HT1080 (cell line): ENCODE measurements around the gene C1GALT1C1L. TPM values are rescaled to one million over a fixed set of nuclear protein-coding genes. Genes with fewer than 3 reads are reported as not detected.
"Not testable (repeated sequence)": the region's sequence is repeated elsewhere in the genome, so short reads cannot be mapped to it uniquely, and the experiment has no call there.

Experiments
- DNase-seq: peaks from one replicate; pipeline ENCODE4 v3.0.0-alpha.2; 2015; ENCODE audit warnings: low read depth
- polyA plus RNA-seq, 2 experiments: library from polyadenylated mRNA; depleted of rRNA; stranded (reverse); fragments of >200 nt; gene quantifications; 2 replicates each; pipeline ENCODE4 v1.2.3, GENCODE V29; 2015
- total RNA-seq: library from RNA; depleted of rRNA; stranded (reverse); fragments of >200 nt; shearing (Covaris generic); gene quantifications from 2 replicates; pipeline ENCODE4 v1.2.3, GENCODE V29; 2014; rRNA removed

The C1GALT1C1L gene
- 0.87 and 1.7 TPM in 2 replicates for total RNA-seq
- polyA plus RNA-seq (2015; cell fraction: cytosol; rRNA removed): 0.79 and 2.0 TPM in 2 replicates
- polyA plus RNA-seq (2015; cell fraction: nucleus; rRNA removed): 0.92 and 1.2 TPM in 2 replicates

DNA sequence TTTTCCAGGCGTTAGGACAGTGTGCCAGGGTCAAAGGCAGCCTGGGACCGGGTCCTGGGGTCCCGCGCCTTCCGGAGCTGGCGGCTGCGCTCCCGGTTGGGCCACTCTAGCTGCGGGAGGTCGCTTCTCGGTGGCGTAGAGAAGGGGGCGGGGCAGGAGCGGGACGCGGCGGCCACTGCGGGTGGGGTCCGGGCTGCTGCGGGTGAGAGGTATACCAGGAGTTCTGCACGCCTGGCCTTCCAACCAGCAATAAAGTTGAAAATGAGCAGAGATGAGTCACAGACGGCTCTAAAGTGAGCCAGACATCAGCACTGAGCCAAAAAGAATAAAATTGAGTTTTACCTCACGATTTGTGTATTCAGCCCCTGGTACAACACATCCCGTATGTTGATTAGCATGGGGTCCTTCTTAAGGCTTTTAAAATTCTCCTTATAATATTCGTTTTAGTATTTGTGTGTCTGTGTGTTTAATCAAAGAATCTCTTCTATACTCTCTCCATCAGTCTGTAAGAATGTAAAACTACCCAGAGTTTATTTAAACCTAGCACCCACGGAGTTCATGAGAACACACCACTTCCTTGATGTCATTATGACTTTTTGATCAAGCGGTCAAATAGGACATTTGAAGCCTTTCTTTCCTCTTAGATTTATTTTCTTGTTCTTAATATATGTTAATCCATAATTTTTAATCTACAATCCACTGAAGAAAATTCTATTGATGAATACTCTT, at the start of gene C1GALT1C1L:
Gene C1GALT1C1L (minus strand): TSS at position 108 of the 729 bp plus-strand sequence. CDS start 107 bp downstream, at position 1.
- DNase-seq: peak; percentile 64

DNA sequence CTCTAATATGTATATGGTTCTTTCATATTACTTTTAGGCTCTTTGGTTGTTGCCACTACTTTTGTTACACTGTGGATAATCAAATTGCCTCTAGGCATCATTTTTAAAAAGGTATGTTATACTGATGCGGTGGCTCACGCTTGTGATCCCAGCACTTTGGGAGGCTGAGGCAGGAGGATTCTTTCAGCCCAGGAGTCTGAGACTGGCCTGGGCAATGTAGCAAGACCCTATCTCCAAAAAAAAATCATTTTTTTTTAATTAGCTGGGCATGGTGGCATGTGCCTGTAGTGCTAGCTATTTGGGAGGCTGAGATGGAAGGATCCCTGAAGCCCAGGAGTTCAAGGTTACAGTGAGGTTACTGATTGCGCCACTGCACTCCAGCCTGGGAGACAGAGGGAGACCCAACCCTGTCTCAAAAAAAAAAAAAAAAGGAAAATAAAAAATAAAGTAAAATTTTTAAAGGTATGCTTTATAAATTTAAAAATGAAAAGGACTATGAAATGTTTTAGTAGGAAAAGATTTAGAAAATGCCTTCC, 49.5 kb upstream of the C1GALT1C1L start:
- DNase-seq: no peak

DNA sequence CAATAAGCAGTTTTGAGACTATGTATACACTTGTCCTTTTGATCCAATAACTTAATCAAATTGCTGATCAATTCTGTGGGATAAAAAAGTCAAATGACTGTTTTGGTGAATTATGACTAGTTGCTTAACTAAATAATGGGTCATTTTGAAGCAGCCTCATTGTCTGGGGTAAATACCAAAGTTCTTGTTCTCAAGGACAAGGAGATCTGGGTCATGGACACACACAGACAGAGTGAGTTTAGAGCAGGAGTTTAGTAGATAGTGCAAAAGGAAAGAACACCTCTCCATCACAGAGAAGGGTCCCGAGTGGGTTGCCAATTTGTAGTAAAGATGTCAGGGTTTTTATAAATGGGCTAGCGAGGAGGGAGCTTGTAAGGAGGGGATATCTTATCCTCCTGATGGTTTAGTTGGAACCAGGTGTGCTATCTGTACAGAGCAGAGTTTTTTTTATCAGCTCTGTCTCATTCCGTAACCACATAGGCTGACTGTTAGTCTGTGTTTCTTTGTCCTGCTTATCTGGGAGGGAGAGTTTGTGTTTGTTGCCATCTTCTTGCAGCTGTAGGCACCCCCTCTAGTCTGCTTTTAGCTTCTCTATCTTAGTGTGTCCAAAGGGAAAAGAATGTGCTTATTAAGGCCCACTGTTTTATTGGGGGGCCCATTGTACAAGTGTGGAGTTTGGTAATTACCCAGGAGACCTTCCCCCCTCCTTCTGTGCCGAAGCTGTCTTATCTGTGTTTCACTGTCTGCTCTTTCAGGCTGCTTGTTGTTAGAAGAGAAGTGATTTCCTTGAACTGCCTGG, 48.7 kb upstream of the C1GALT1C1L start:
- DNase-seq: no peak

DNA sequence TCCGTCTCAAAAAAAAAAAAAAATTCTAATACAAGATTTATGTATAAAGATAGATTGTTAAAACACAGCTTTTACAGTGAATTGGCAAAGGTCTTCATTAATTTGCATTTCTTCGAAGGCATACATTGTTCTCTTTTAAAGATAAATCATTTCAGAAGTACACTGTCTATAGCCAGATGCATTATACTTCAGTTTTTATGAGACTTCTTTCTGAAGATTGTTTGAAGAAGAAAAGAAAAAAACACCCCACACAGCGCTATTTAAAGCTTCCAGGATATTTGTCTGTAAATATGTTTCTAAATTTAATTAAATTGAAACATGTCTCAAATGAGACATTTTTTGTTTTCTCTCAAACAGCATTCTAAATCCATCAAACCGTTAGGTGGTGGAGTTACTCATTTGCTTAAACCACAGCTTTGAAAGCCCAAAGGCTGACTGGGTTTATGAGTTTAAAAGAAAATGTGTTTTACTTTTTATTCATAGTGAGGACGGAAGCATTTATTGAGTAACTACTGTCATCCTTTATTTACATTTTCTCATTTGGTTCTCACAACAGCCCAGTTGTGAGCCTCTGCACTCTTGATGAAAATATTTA, 42.4 kb upstream of the C1GALT1C1L start:
- DNase-seq: no peak

DNA sequence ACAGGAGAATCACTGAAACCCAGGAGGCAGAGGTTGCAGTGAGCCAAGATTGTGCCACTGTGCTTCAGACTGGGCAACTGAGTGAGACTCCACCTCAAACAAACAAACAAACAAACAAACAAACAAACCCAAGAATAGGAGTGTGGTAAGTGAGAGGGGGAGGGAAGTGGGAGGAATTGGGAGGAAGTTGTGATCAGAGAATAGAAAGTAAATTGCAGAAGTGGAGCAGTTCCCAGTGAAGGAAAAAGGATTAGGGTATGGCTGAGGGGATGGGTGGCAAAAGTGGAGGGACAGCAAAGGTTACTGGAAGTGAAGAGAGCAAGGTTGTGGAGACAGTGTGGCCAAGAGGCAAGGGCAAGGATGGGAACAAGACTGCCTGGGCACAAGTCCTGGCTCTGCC, 41.1 kb upstream of the C1GALT1C1L start:
- DNase-seq: no peak

DNA sequence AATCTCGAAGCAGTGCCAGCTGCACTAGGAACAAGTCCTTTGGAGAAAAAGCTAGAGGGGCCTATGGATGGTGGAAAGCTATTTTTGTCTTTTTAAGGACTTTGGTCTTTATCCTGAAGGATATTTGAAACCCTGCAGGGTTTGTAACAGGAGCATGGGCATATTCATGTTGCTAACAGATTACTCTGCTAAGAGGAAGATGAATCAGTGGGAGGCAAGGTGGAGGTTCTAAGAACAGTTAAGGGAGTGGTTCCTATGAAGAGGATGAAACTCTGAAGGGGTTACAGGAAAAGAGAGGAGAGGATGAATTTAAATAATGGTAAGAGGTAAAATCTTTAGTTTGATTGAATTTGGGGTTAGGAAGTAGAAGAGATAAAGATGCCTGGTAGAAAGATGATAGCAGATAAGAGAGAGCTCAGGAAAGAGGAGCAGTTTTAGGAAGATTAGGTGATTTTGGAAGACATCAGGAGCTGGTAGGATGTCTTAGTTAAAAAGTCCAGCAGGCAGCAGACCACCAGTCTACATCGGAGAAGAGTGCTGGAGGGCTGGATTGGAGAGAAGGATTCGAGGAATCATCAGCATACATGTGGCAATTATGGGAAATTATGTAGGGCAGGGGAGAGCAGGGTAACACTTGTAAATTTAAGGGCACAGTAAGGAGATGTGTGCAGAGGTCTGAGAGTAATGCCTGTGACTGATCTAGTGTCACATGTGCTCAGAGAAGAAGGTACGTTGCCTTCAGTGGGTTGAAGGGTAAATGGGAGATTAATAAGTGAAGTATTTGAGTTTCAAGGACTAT, 39.3 kb upstream of the C1GALT1C1L start:
- DNase-seq: peak; percentile 13

DNA sequence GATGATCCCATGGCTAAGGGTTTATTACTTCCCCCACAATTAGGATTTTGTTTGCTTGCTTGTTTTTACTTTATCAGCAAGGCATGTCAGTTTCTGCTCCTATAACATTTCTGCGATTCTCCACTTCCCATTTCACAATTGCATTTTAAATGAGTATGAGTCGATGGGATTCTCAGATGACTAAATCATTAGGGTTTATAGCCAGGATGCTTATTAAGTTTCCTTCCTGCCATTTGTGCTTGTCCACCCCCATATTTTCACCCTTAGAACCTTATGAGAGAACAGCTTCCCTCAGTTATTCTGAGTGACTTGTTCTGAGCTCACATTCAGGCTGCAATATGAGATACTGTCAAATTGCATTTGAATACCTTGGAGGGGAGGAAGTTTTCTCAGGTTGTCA, 37.9 kb upstream of the C1GALT1C1L start:
- peak; percentile 29 for DNase-seq

DNA sequence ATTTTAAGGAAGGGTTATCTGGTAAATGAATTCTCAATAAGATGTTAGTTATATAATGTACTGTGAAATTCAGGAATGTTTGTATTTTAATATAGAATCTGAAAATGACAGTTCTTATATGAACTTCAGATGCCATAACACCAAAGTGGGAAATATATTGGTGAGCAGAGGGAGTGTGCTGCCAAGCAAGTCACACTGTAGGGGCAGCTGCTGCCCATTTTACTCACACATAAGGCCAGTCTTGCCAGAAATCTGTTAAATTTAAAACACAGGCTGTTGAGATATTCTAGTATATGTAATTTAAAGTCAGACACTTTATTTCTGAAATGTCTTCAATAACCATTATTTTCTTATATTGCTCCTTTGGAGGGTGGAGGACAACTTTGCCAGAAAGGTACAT, 34.6 kb upstream of the C1GALT1C1L start:
- DNase-seq: no peak

DNA sequence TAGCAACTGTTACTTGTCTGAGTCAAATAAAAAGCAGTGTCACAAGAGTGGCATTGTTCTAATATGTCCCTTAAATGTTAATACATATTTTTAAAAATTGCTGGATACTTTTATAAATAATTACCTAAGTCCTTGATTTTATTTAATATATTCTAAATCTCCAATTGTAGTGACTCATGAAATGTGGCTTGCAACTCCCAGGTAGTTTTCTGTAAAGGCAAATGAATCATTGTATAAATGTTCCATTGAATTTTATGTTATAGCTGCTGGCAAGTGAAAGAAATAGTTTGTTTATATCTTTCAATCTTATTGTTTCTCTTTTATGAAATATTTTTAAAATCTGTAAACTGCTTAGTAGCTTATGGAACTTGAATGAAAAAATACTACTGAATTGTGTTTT, 32.7 kb upstream of the C1GALT1C1L start:
- no peak for DNase-seq

DNA sequence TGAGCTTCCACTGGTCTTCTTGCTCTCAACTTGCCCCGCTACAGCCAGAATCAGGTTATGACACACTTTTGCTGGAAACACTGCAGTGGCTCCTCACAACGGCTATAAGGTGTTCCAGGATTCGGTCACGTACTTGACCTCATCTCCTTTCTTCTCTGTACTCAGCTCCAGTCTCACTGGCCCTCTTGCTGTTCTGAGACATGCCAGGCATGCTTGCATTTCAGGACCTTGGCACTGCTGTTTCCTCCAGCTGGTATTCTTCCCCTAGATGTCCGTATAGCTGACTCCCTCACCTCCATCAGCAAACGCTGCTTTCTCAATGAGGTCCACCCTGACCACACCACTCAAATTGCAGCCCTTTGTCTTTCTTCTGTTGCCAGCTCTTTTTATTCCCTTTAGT, 31.9 kb upstream of the C1GALT1C1L start:
- DNase-seq: no peak

DNA sequence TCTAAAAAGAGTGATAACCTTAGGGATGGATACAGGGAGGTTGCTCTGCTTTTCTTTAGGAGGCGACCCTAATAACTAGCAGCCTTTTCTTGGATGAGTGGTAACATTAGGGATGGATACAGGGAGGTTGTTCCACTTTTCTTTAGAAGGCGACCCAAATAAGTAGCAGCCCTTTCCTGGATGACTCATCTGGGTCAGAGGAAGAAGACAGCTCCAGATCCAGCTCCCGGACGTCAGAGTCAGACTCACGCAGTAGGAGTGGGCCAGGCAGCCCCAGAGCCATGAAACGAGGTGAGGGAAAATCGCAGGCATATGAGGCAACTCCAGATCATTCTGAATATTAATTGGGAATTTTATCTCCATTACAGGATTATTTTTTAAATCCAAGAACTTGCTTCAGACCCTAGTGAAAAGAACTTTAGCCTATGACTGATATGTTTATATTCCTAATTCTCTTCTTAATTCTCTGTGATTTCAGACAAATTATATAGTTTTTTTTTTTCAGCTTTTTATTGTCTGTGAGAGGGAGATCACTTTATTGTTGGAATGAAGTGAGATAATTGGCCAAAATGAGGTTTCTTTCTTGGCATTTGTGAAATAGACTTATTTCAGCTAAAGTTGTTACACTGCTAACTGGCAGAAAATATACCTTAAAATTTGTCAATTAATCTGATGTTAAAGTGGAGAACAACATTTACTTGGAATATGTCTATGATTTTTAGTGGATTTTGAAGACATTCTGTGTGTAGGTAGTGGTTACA, 31.2 kb upstream of the C1GALT1C1L start:
- peak; percentile 80 for DNase-seq

DNA sequence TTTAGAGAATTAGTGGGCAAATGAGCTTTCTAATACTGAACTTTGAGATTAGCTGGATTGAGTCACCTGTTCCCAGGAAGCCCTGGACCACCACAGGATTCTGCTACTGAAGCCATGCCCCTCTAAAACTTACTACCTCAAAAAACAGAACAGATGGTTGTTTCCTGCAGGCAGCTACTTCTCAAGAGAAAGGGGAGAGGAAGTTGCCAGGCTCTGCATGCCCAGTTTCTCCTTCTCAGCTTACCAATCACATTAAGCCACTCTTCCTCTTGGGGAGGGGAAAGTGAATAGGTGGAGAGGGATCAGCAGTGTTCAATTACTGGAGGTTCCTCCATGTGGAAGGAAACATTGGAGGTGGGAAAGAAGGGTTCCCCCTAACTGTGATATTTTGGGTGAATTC, 24.9 kb upstream of the C1GALT1C1L start:
- no peak for DNase-seq

DNA sequence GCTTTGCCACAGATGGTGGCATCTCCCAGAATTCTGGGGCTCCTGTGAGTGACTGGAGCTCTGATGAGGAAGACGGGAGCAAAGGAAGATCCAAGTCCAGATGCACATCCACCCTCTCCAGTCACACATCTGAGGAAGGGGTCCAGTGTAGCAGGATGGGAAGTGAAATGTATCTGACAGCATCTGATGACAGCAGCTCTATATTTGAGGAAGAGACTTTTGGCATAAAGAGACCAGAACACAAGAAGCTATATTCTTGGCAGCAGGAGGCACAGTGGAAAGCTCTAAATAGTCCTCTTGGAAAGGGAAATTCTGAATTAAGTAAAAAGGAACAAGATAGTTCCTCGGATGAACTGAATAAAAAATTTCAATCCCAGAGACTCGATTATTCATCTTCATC, 23.5 kb upstream of the C1GALT1C1L start:
- no peak for DNase-seq

DNA sequence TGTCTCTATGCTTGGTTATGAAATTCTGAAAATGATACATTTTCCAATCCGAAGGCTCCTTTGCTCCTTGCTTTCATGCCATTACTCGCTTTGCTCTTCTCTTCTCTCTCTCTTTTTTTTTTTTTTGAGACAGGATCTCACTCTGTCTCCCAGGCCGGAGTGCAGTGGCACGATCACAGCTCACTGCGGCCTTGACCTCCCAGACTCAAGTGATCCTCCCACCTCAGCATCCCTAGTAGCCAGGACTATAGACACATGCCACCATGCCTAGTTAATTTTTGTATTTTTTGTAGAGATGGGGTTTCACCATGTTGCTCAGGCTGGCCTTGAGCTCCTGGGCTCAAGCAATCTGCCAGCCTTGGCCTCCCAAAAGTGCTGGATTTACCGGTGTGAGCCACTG, 21.9 kb upstream of the C1GALT1C1L start:
- DNase-seq: not testable (repeated sequence)

DNA sequence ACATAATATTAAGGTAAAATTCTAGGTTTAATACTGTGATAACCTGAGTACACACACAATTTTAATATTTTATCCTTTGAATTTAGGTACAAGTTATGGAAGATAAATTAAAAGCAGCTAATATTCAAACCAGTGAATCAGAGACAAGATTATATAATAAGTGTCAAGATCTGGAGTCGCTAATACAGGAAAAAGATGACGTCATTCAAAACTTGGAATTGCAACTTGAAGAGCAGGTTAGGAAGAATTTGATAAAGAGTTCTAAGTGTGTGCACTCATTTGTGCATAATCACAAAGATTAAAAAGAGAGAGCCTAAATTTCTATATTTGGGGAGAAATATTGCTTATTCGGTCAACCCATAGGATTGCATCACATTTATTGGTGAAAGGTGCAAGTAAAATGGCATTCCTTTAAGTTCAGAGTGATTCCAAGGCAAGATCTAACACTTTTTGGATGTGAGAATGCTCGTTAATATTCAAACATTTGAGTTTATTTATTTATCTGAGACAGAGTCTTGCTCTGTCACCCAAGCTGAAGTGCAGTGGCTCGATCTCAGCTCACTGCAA, 16.3 kb upstream of the C1GALT1C1L start:
- DNase-seq: no peak

DNA sequence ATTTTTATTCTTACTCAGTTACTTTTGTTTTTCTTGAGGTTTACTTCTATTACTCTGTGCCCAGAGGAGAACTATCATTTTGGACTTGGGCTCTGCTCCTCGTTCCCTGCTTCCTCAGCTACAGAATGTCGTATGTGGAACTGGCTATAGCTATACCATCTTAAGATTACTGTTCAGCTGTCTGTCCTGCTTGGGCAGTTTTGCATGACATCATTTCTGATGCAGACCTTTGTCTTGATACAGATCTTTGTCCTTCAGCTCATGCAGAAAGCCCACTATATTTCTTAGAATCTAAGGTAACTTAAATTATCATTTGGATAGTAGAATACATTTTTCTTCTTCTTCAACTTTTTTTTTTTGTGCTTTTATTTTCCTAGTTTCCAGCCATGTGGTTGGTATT, 13.8 kb upstream of the C1GALT1C1L start:
- DNase-seq: no peak

DNA sequence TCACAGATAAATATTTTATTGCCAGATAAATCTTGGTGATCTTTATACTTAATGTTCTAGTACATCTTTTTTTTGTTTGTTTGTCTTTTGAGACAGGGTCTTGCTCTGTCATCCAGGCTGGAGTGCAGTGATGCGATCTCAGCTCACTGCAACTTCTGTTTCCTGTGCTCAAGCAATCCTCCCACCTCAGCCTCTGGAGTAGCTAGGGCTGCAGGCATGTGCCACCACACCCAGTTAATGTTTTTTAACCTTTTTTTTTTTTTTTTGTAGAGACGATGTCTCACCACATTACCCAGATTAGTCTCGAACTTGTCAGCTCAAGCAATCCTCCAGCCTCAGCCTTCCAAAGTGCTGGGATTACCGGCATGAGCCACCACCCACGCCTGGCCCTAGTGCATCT, 9.1 kb upstream of the C1GALT1C1L start:
- peak; percentile 39 for DNase-seq

DNA sequence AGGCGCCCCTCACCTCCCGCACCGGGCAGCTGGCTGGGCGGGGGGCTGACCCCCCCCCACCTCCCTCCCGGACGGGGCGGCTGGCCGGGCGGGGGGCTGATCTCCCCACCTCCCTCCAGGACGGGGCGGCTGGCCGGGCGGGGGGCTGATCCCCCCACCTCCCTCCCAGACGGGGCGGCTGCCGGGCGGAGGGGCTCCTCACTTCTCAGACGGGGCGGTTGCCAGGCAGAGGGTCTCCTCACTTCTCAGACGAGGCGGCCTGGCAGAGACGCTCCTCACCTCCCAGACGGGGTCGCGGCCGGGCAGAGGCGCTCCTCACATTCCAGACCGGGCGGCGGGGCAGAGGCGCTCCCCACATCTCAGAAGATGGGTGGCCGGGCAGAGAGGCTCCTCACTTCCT, 1.6 kb upstream of the C1GALT1C1L start:
- DNase-seq: not testable (repeated sequence)

DNA sequence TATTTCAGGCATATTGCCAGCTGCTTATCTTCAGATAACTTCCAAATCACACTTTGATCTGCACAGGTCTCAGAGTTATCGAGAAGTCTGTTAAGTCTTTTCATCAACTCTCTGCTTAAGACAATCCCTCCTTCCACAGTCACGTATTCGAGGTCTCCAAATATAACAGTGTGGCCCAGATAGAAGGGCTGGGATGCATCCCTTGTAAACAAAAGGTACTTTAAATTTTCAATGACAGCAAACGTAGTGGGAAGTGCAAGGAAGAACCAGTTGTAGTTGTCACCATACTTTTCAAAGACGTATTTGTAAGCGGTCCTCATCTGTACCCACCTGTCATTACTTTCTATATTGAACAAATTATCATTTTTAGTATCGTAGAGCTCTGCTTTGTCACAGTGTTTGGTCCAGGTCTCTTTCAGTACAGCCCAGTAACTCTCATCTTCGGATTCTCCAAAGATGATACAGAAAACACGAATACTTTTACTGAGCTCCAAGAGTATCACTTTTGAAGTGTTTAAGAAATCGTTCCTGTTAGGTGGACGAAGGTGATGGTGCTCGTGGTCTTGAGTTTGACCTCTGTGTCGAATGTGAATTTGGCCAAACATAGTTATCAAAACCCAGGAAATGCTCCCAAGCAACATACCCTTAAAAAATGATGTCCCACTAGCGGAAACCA, 445 bp downstream of the C1GALT1C1L start:
- DNase-seq: no peak
